Upper lobe of left lung (tissue), 6 donors: ENCODE results near the gene STYXL1. TPM values are rescaled to one million over a fixed set of nuclear protein-coding genes. Genes with fewer than 3 reads are reported as not detected.
"Not testable (repeated sequence)": the region's sequence is repeated elsewhere in the genome, so short reads cannot be mapped to it uniquely, and the experiment has no call there.

Source experiments
- ATAC-seq, 2 donors: fragments of 200-7000 bp; cut with Tn5 transposase; one replicate each; pipeline ENCODE4 v1.9.1; 2022; ENCODE audit warnings: mild to moderate bottlenecking in 2 of 2, moderate library complexity in 2 of 2; ENCODE audit not compliant: low FRiP score in 2 of 2
- DNase-seq, 2 donors: peaks; one replicate each; pipeline ENCODE4 v3.0.0-alpha.2; 2019 to 2020
- H3K27ac ChIP-seq, 4 donors: fragments of 200-600 bp; sonication (generic); one replicate each; pipeline ENCODE4 v1.5.1; 2016 to 2019
- H3K27me3 ChIP-seq, 4 donors: fragments of 200-600 bp; sonication (generic); one replicate each; pipeline ENCODE4 v1.5.1; 2017 to 2019
- H3K36me3 ChIP-seq, 4 donors: fragments of 200-600 bp; sonication (generic); one replicate each; pipeline ENCODE4 v1.5.1; 2016 to 2019
- H3K4me1 ChIP-seq, 4 donors: fragments of 200-600 bp; sonication (generic); one replicate each; pipeline ENCODE4 v1.5.1; 2018 to 2019
- H3K4me3 ChIP-seq, 4 donors: fragments of 200-600 bp; sonication (generic); one replicate each; pipeline ENCODE4 v1.5.1; 2017 to 2019; ENCODE audit warnings: mild to moderate bottlenecking in 2 of 4, moderate library complexity in 1 of 4
- H3K9me3 ChIP-seq, 4 donors: fragments of 200-600 bp; sonication (generic); one replicate each; pipeline ENCODE4 v1.5.1; 2018 to 2019
- CTCF ChIP-seq, 6 experiments: fragments of 450-650 bp in 4 of 6; fragments of 200-600 bp in 2 of 6; sonication (generic) in 2 of 6; IDR thresholded peaks; one replicate each; pipeline ENCODE4 v1.5.1; 2016 to 2019; ENCODE audit warnings: antibody characterized with exemption in 6 of 6
- EP300 ChIP-seq, 4 donors: sonication (generic); formaldehyde crosslinking; IDR thresholded peaks; one replicate each; pipeline ENCODE4 v1.5.1; 2017; ENCODE audit warnings: antibody characterized with exemption in 4 of 4, control low read depth in 2 of 4
- POLR2A ChIP-seq, 4 donors: fragments of 450-650 bp; IDR thresholded peaks; one replicate each; pipeline ENCODE4 v1.5.1; 2016 to 2017; ENCODE audit warnings: antibody characterized with exemption in 4 of 4, mild to moderate bottlenecking in 2 of 4
- POLR2AphosphoS5 ChIP-seq, 2 donors: sonication (generic); formaldehyde crosslinking; IDR thresholded peaks; one replicate each; pipeline ENCODE4 v1.5.1; 2017; ENCODE audit warnings: antibody characterized with exemption in 2 of 2
- WGBS, 2 donors: methylation state at CpG; one replicate each; pipeline ENCODE4 v1.1.5; 2017 to 2018; 5-methylcytosine and 5-hydroxymethylcytosine counted together
- total RNA-seq, 6 donors: library from RNA; depleted of rRNA in 4 of 6; stranded (reverse); fragments of >200 nt in 4 of 6; gene quantifications; one replicate each; pipeline versions ENCODE4 v1.1.0 to v1.2.1, GENCODE V29; 2016 to 2021
- donor health status: DM: no; HTN: no; CAD: no; lungs with moderate emphysema.
- donor health status: DM: no; HTN: yes; CAD: no; lungs with severe emphysema.

Gene STYXL1
- total RNA-seq, 6 donors from 2014 or later, result 11.1 to 71.2 (median 23.5) TPM

- DNase-seq, result peak in 1 of 2 donors; percentile 30
- Histone ChIP-seq H3K36me3 (peaks cover 12 to 76% (median 36%) of the 10 kb centered on the region in 4 donors), H3K4me1 (peaks cover 0 to 12% (median 7%) of the 10 kb centered on the region in 4 donors), H3K27ac (no peak overlapping the region), H3K27me3 (no peaks in the 10 kb centered on the region), H3K4me3 (no peak overlapping the region), H3K9me3 (no peaks in the 10 kb centered on the region)
- ATAC-seq, result peak in 1 of 2 donors; percentile 21
- TF ChIP-seq POLR2AphosphoS5 (IDR thresholded peaks at IDR 0.05) (no peak), CTCF (IDR thresholded peaks at IDR 0.05) (no peak), EP300 (IDR thresholded peaks at IDR 0.05) (no peak), POLR2A (IDR thresholded peaks at IDR 0.05) (no peak)
- WGBS, 2 donors, result 78 to 90% methylated on average over 14 to 18 of the region's 18 CpGs
Measured at GRCh38 chr7:76054123-76055120, 6.6 kb upstream of the STYXL1 start.

- Histone ChIP-seq H3K36me3 (peaks cover 12 to 67% (median 27%) of the 10 kb centered on the region in 4 donors), H3K4me3 (no peak overlapping the region), H3K9me3 (no peaks in the 10 kb centered on the region), H3K4me1 (peaks cover 7 to 21% (median 13%) of the 10 kb centered on the region in 4 donors), H3K27me3 (no peaks in the 10 kb centered on the region), H3K27ac (no peak overlapping the region)
- 81 to 90% methylated on average over 6 of the region's 6 CpGs for WGBS, 2 donors
- DNase-seq (no peak), ATAC-seq (no peak)
- TF ChIP-seq POLR2A (IDR thresholded peaks at IDR 0.05) (no peak), EP300 (IDR thresholded peaks at IDR 0.05) (no peak), POLR2AphosphoS5 (IDR thresholded peaks at IDR 0.05) (no peak), CTCF (IDR thresholded peaks at IDR 0.05) (no peak)
Measured at GRCh38 chr7:76053461-76053860, 5.7 kb upstream of the STYXL1 start.

GRCh38 chr7:76052681-76053080 is 4.9 kb upstream of the STYXL1 start:
- peaks cover 7 to 22% (median 13%) of the 10 kb centered on the region in 4 donors for H3K4me1 ChIP-seq
- H3K27me3 ChIP-seq, H3K27ac ChIP-seq, DNase-seq, H3K4me3 ChIP-seq, ATAC-seq, H3K9me3 ChIP-seq: not testable (repeated sequence)
- H3K36me3 ChIP-seq, result peaks cover 5 to 59% (median 19%) of the 10 kb centered on the region in 4 donors
- WGBS, 2 donors, result 96 to 97% methylated on average over 8 of the region's 8 CpGs

GRCh38 chr7:76051840-76052239 is 4.0 kb upstream of the STYXL1 start:
- H3K4me3 ChIP-seq, result no peak overlapping the region
- H3K4me1 ChIP-seq, result peaks cover 9 to 26% (median 16%) of the 10 kb centered on the region in 4 donors
- H3K27ac ChIP-seq, result no peak overlapping the region
- TF ChIP-seq CTCF (IDR thresholded peaks at IDR 0.05) (no peak), EP300 (IDR thresholded peaks at IDR 0.05) (no peak), POLR2AphosphoS5 (IDR thresholded peaks at IDR 0.05) (no peak), POLR2A (IDR thresholded peaks at IDR 0.05) (no peak)
- no peak for DNase-seq
- no peak for ATAC-seq
- H3K9me3 ChIP-seq, result no peaks in the 10 kb centered on the region
- no peaks in the 10 kb centered on the region for H3K27me3 ChIP-seq
- WGBS, 2 donors, result 83 to 84% methylated on average over 4 of the region's 4 CpGs
- H3K36me3 ChIP-seq, result peaks cover 0 to 51% (median 13%) of the 10 kb centered on the region in 4 donors

- H3K4me1 ChIP-seq, result peaks cover 17 to 39% (median 26%) of the 10 kb centered on the region in 4 donors
- ATAC-seq, result no peak
Measured at GRCh38 chr7:76050545-76050944, 2.7 kb upstream of the STYXL1 start.

More at GRCh38 chr7:76050545-76050944, 2.7 kb upstream of the STYXL1 start:
- TF ChIP-seq POLR2AphosphoS5 (IDR thresholded peaks at IDR 0.05) (no peak), EP300 (IDR thresholded peaks at IDR 0.05) (no peak), POLR2A (IDR thresholded peaks at IDR 0.05) (no peak), CTCF (IDR thresholded peaks at IDR 0.05) (no peak)
- 99% methylated on average over 5 of the region's 5 CpGs for WGBS, 2 donors
- no peak overlapping the region for H3K4me3 ChIP-seq
- peaks cover 0 to 41% (median 10%) of the 10 kb centered on the region in 4 donors for H3K36me3 ChIP-seq
- H3K27ac ChIP-seq, result no peak overlapping the region
- H3K9me3 ChIP-seq, result no peaks in the 10 kb centered on the region
- no peaks in the 10 kb centered on the region for H3K27me3 ChIP-seq
- DNase-seq, result no peak
